ENCODE data around the gene MERTK. TPM values are rescaled to one million over a fixed set of nuclear protein-coding genes. Genes with fewer than 3 reads are reported as not detected.

Gene MERTK
- total and polyA plus RNA-seq, 2 of the 13 experiments (the other 11 are each of a cell fraction or from before 2014, with no cell fraction given) = 37.3 to 44.7 TPM

DNA sequence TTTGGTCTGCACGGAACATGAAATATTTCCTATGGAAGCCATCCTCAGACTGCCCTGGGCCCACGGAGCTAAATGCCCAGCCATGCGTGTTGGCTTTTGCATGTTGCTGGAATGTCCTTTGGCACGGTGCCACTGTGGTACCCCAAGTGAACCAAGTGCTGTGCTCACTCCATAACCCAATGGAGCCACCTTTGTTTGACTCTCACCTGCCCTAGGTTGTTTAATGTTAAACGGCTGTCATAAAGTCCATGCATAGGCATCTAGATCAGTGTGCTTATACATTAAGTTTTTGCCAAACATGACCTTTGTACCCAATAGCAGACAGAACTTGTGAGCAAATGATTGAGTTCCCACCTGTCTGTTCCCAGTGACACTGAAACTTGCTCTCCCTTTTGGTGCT, 96.7 kb downstream of the MERTK start:
- Histone ChIP-seq H3K27ac (ENCODE audit: extremely low read length, insufficient read depth, low read length) (peak overlapping the region; percentile 13), H3K36me3 (replicated peaks in 1 of 2; ENCODE audit: control insufficient read depth in 1 of 2, insufficient read depth in 2 of 2, low read length in 2 of 2) (peaks cover 25 to 75% of the 10 kb centered on the region in 2 experiments), H3K9me3 (ENCODE audit: low read length) (no peaks in the 10 kb centered on the region), H3K79me2 (ENCODE audit: insufficient read depth, low read length) (no peaks in the 10 kb centered on the region), H2AFZ (ENCODE audit: low read length) (no peak overlapping the region), H3K4me2 (ENCODE audit: low read depth, low read length) (peak overlapping the region; percentile 40), H4K20me1 (ENCODE audit: insufficient read depth, low read length) (no peaks in the 10 kb centered on the region), H3K4me3 (replicated peaks in 1 of 3; ENCODE audit: insufficient read depth in 1 of 3, low read depth in 2 of 3, low read length in 3 of 3) (no peak overlapping the region), H3K9ac (ENCODE audit: insufficient read depth, low read depth, low read length) (no peak overlapping the region), H3K4me1 (ENCODE audit: insufficient read depth, low read length) (peaks cover 31% of the 10 kb centered on the region), H3K27me3 (ENCODE audit: control insufficient read depth in 1 of 2, insufficient read depth in 2 of 2, low read length in 2 of 2) (no peaks in the 10 kb centered on the region)
- peak; percentile 81 for FAIRE-seq
- ChIA-PET CTCF (ENCODE audit: low intra/inter-chr PET ratio, low total read pairs) (no interaction called here), POLR2A (interaction anchor here (1.2 to 1.5 kb wide), 2 partner anchors 9 to 97 kb away, joined by 3 to 5 read pairs; partner anchors contain the start of gene MERTK)
- peak; percentile 87 for DNase-seq (ENCODE audit: low spot score)
- peak; percentile 89 for ATAC-seq
- BruUV-seq (replicated peaks) = no TSS peak
- intact Hi-C loops (cut with micrococcal nuclease; ENCODE audit: unreplicated experiment) = loop anchor here (1.0 kb wide), 2 partner anchors 8 to 75 kb away; no protein-coding TSS in a partner anchor
- WGBS (ENCODE audit: low lambda C conversion rate) = 57% methylated on average over 5 of the region's 5 CpGs
- in situ Hi-C loops (cut with HindIII; ENCODE audit: extremely low pct_ligation_motif_present, low pct_unique_long_range_greater_than_20kb) = no loop called here
- no peak for TF ChIP-seq POLR2A (IDR thresholded peaks at IDR 0.05; ENCODE audit: insufficient read depth in 1 of 2, low read depth in 2 of 2, low read length in 2 of 2)
- no peak for TF ChIP-seq MBD4 (IDR thresholded peaks at IDR 0.05; ENCODE audit: borderline replicate concordance, low read length)
- no peak for TF ChIP-seq SIN3A (IDR thresholded peaks at IDR 0.05; ENCODE audit: borderline replicate concordance, low read depth, low read length)
- TF ChIP-seq, protein P1, sequence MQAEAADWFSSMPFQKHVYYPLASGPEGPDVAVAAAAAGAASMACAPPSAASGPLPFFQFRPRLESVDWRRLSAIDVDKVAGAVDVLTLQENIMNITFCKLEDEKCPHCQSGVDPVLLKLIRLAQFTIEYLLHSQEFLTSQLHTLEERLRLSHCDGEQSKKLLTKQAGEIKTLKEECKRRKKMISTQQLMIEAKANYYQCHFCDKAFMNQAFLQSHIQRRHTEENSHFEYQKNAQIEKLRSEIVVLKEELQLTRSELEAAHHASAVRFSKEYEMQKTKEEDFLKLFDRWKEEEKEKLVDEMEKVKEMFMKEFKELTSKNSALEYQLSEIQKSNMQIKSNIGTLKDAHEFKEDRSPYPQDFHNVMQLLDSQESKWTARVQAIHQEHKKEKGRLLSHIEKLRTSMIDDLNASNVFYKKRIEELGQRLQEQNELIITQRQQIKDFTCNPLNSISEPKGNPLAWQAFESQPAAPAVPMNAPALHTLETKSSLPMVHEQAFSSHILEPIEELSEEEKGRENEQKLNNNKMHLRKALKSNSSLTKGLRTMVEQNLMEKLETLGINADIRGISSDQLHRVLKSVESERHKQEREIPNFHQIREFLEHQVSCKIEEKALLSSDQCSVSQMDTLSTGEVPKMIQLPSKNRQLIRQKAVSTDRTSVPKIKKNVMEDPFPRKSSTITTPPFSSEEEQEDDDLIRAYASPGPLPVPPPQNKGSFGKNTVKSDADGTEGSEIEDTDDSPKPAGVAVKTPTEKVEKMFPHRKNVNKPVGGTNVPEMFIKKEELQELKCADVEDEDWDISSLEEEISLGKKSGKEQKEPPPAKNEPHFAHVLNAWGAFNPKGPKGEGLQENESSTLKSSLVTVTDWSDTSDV (CRISPR knock-in tag; IDR thresholded peaks at IDR 0.05) = no peak
- no peak for TF ChIP-seq TMF1 (CRISPR knock-in tag; IDR thresholded peaks at IDR 0.05; ENCODE audit: low read depth)
- TF ChIP-seq ZNF441 (CRISPR knock-in tag; IDR thresholded peaks at IDR 0.05; ENCODE audit: borderline replicate concordance) = no peak
- no peak for TF ChIP-seq NBN (conservative IDR thresholded peaks at IDR 0.05)
- TF ChIP-seq KLF12 (CRISPR knock-in tag; IDR thresholded peaks at IDR 0.05; ENCODE audit: borderline replicate concordance) = no peak
- TF ChIP-seq MTF2 (CRISPR knock-in tag; IDR thresholded peaks at IDR 0.05; ENCODE audit: borderline replicate concordance) = no peak
- TF ChIP-seq SKI (IDR thresholded peaks at IDR 0.05; ENCODE audit: partially characterized antibody) = peak; percentile 61
- no peak for TF ChIP-seq CAMTA2 (CRISPR knock-in tag; IDR thresholded peaks at IDR 0.05; ENCODE audit: borderline replicate concordance)
- TF ChIP-seq MAFK (conservative IDR thresholded peaks at IDR 0.05 in 1 of 2, IDR thresholded peaks at IDR 0.05 in 1 of 2; ENCODE audit: low read length in 2 of 2) = no peak
- TF ChIP-seq ZNF672 (CRISPR knock-in tag; IDR thresholded peaks at IDR 0.05) = no peak
- no peak for TF ChIP-seq ZFP36 (IDR thresholded peaks at IDR 0.05; ENCODE audit: borderline replicate concordance, low read depth, low read length, partially characterized antibody)
- TF ChIP-seq ZNF607 (CRISPR knock-in tag; IDR thresholded peaks at IDR 0.05; ENCODE audit: borderline replicate concordance) = no peak
- no peak for TF ChIP-seq ZNF83 (CRISPR knock-in tag; IDR thresholded peaks at IDR 0.05; ENCODE audit: borderline replicate concordance)
- TF ChIP-seq SP2 (CRISPR knock-in tag; IDR thresholded peaks at IDR 0.05) = no peak
- TF ChIP-seq MEIS2 (CRISPR knock-in tag; IDR thresholded peaks at IDR 0.05) = no peak
- TF ChIP-seq ZNF143 (CRISPR knock-in tag; IDR thresholded peaks at IDR 0.05) = no peak
- no peak for TF ChIP-seq GTF3A (CRISPR knock-in tag; conservative IDR thresholded peaks at IDR 0.05)
- TF ChIP-seq BRD4 (CRISPR knock-in tag; IDR thresholded peaks at IDR 0.05) = no peak
- no peak; the same call in 1 of the 2 replicates for TF ChIP-seq ZNF430 (CRISPR knock-in tag; IDR thresholded peaks at IDR 0.05)
- no peak for TF ChIP-seq ZNF33B (CRISPR knock-in tag; IDR thresholded peaks at IDR 0.05)
- TF ChIP-seq MXD4 (CRISPR knock-in tag; IDR thresholded peaks at IDR 0.05) = no peak
- TF ChIP-seq ZNF205 (CRISPR knock-in tag; IDR thresholded peaks at IDR 0.05) = 0 out of 2 replicates have a peak, but pooled peaks have one; percentile 50
- TF ChIP-seq MED13 (CRISPR knock-in tag; IDR thresholded peaks at IDR 0.05) = no peak
- peak; percentile 54; the same call in 1 of the 2 replicates for TF ChIP-seq FOXJ3 (CRISPR knock-in tag; IDR thresholded peaks at IDR 0.05; ENCODE audit: borderline replicate concordance)
